Smooth muscle cell (in vitro differentiated cells): Measurements from ENCODE around the gene FGF8. TPM values are rescaled to one million over a fixed set of nuclear protein-coding genes. Genes with fewer than 3 reads are reported as not detected.
A peak's percentile ranks its signal among the peaks of the same experiment; 100 is the strongest.

Experiments
- DNase-seq: peaks from one replicate; lab custom pipeline; 2025; ENCODE audit not compliant: unreplicated experiment; lab: John Stamatoyannopoulos, UW
- H2AFZ ChIP-seq: fragments of 200-600 bp; sonication (generic); 2 replicates; pipeline ENCODE4 v1.6.0; 2016; ENCODE audit warnings: antibody characterized with exemption, low read depth, mild to moderate bottlenecking
- H3F3A ChIP-seq: fragments of 200-600 bp; sonication (generic); 2 replicates; pipeline ENCODE4 v1.6.0; 2017; ENCODE audit warnings: antibody characterized with exemption, low read depth
- H3K27ac ChIP-seq: fragments of 200-600 bp; sonication (generic); 2 replicates; pipeline ENCODE4 v1.5.1; 2016; ENCODE audit warnings: low read depth, mild to moderate bottlenecking
- H3K27me3 ChIP-seq: fragments of 200-600 bp; sonication (generic); 2 replicates; pipeline ENCODE4 v1.6.1; 2016; ENCODE audit warnings: low read depth, mild to moderate bottlenecking
- H3K36me3 ChIP-seq: fragments of 200-600 bp; sonication (generic); 2 replicates; pipeline ENCODE4 v1.5.1; 2016; ENCODE audit warnings: low read depth
- H3K4me1 ChIP-seq: fragments of 200-600 bp; sonication (generic); 2 replicates; pipeline ENCODE4 v1.5.1; 2016; ENCODE audit warnings: low read depth
- H3K4me2 ChIP-seq: fragments of 200-600 bp; sonication (generic); 2 replicates; pipeline ENCODE4 v1.6.0; 2016; ENCODE audit warnings: mild to moderate bottlenecking
- H3K4me3 ChIP-seq: fragments of 200-600 bp; sonication (generic); 2 replicates; pipeline ENCODE4 v1.5.1; 2016; ENCODE audit warnings: mild to moderate bottlenecking
- H3K79me2 ChIP-seq: fragments of 200-600 bp; sonication (generic); 2 replicates; pipeline ENCODE4 v1.6.0; 2016; ENCODE audit warnings: low read depth, mild to moderate bottlenecking
- H3K9ac ChIP-seq: fragments of 200-600 bp; sonication (generic); 2 replicates; pipeline ENCODE4 v1.6.0; 2016; ENCODE audit warnings: low read depth
- H3K9me3 ChIP-seq: fragments of 200-600 bp; sonication (generic); replicated peaks from 2 replicates; pipeline ENCODE4 v1.5.1; 2016; ENCODE audit warnings: low read depth
- H4K20me1 ChIP-seq: fragments of 200-600 bp; sonication (generic); 2 replicates; pipeline ENCODE4 v1.6.0; 2016; ENCODE audit warnings: low read depth
- CTCF ChIP-seq: fragments of 200-600 bp; sonication (generic); IDR thresholded peaks from 2 replicates; pipeline ENCODE4 v1.5.1; 2017; ENCODE audit warnings: borderline replicate concordance, mild to moderate bottlenecking, antibody characterized with exemption; ENCODE audit not compliant: insufficient read depth, poor library complexity, severe bottlenecking
- WGBS: methylation state at CpG from one replicate; pipeline ENCODE4 v1.1.7; 2016; ENCODE audit warnings: low lambda C conversion rate; 5-methylcytosine and 5-hydroxymethylcytosine counted together
- polyA plus RNA-seq: library from polyadenylated mRNA; unstranded; fragments of >200 nt; fragmentation: Nextera tagmentation; extraction: Ambion mirVana; gene quantifications from 2 replicates; pipeline ENCODE4 v1.2.1, GENCODE V29; 2016
- total RNA-seq: library from RNA; depleted of rRNA; stranded (reverse); fragments of >200 nt; gene quantifications from 2 replicates; pipeline ENCODE4 v1.2.3, GENCODE V29; 2014

FGF8 gene
- total and polyA plus RNA-seq, 2 experiments from 2014 or later: not detected

DNA sequence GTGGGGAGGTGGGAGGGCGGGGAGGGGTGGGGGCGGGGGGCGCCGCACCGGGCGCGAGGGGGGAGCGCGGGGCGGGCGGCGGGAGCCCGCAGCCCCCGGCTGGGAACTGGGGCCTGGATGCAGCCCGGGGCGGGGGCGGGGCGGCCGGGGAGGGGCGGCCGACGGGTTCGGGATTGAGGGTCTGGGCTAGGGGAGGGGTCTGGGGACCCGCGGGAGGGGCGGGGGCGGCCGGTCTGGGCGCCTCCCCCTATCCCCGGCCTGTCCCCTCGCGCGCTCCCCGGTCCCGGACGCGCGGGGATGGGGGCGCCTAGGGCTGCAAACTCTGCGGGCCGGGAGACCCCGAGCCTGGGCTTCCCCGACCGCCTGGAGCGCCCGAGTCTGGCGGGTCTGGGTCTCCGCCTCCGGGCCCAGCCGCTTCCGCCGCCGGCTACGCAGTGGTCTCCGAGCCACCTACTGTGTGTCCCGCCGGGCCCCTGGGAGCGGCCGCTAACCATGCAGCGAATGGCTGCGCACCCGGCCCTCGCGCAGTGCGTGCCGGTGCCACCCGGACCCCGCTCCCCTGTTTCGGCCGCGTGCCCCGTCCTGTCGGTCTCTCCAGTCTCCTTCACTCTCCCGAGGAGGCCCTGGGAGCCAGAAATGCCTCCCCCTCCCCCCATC is 375 bp upstream of the FGF8 start:
- no peaks in the 10 kb centered on the region for H3K79me2 ChIP-seq
- H3K4me1 ChIP-seq: peaks cover 44% of the 10 kb centered on the region
- WGBS: 3% methylated on average over 41 of the region's 74 CpGs
- H3K4me2 ChIP-seq: peak overlapping the region; percentile 67
- H3K27me3 ChIP-seq: peaks cover 82% of the 10 kb centered on the region
- H3K27ac ChIP-seq: no peak overlapping the region
- H3K9me3 ChIP-seq: no peaks in the 10 kb centered on the region
- H3F3A ChIP-seq: no peaks in the 10 kb centered on the region
- no peak overlapping the region for H3K9ac ChIP-seq
- peak overlapping the region; percentile 10 for H3K4me3 ChIP-seq
- H2AFZ ChIP-seq: no peak overlapping the region
- DNase-seq: no peak
- peaks cover 51% of the 10 kb centered on the region for H4K20me1 ChIP-seq
- H3K36me3 ChIP-seq: no peaks in the 10 kb centered on the region
- TF ChIP-seq CTCF: no peak

- Histone ChIP-seq H2AFZ (no peak overlapping the region), H3K9ac (no peak overlapping the region), H3K9me3 (no peaks in the 10 kb centered on the region), H3K4me1 (peaks cover 38% of the 10 kb centered on the region), H3K4me3 (no peak overlapping the region), H3K4me2 (no peak overlapping the region), H3K36me3 (no peaks in the 10 kb centered on the region), H3F3A (no peaks in the 10 kb centered on the region), H3K79me2 (no peaks in the 10 kb centered on the region), H4K20me1 (peaks cover 38% of the 10 kb centered on the region), H3K27me3 (peaks cover 83% of the 10 kb centered on the region), H3K27ac (no peak overlapping the region)
- WGBS: 24% methylated on average over 32 of the region's 32 CpGs
- no peak for TF ChIP-seq CTCF
- no peak for DNase-seq
Observed at GRCh38 chr10:101774589-101775272, 1.2 kb downstream of the FGF8 start.

GRCh38 chr10:101773923-101774588 is 1.9 kb downstream of the FGF8 start:
- Histone ChIP-seq H3K9ac (no peak overlapping the region), H3K4me3 (no peak overlapping the region), H3K4me2 (no peak overlapping the region), H3K36me3 (no peaks in the 10 kb centered on the region), H3K27me3 (peaks cover 76% of the 10 kb centered on the region), H3K9me3 (no peaks in the 10 kb centered on the region), H3K27ac (no peak overlapping the region), H2AFZ (no peak overlapping the region), H3K79me2 (no peaks in the 10 kb centered on the region), H4K20me1 (peaks cover 31% of the 10 kb centered on the region), H3F3A (no peaks in the 10 kb centered on the region), H3K4me1 (peaks cover 31% of the 10 kb centered on the region)
- no peak for DNase-seq
- no peak for TF ChIP-seq CTCF
- 39% methylated on average over 13 of the region's 13 CpGs for WGBS
